HG02763 (cell line): Measurements from ENCODE around the gene HIF3A.

Experiments used
- ATAC-seq: cut with Tn5 transposase; IDR thresholded peaks from one replicate; pipeline ENCODE4 v1.9.1; 2021; ENCODE audit warnings: mild to moderate bottlenecking, moderate library complexity; ENCODE audit not compliant: unreplicated experiment

Gene HIF3A

GRCh38 chr19:46324277-46324676 lies 27.4 kb downstream of the HIF3A start:
- ATAC-seq: no peak

DNA sequence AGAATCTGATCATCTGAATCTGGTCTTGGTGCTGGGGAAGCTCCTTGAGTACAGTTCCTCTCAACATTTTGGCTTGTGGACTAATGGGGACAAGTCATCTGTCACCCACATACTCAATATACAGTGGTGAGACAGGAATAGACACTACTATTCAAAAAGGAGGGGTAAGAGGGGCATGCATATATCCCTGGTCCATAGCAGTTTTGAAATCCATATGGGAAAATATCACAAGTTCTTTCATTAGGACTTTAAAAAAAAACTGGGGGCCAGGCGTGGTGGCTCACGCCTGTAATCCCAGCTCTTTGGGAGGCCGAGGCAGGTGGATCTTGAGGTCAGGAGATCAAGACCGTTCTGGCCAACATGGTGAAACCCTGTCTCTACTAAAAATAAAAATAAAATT lies 29.8 kb downstream of the HIF3A start:
- no peak for ATAC-seq

- no peak for ATAC-seq
These were observed 31.2 kb downstream of the HIF3A start for GRCh38 chr19:46328079-46328478.

DNA sequence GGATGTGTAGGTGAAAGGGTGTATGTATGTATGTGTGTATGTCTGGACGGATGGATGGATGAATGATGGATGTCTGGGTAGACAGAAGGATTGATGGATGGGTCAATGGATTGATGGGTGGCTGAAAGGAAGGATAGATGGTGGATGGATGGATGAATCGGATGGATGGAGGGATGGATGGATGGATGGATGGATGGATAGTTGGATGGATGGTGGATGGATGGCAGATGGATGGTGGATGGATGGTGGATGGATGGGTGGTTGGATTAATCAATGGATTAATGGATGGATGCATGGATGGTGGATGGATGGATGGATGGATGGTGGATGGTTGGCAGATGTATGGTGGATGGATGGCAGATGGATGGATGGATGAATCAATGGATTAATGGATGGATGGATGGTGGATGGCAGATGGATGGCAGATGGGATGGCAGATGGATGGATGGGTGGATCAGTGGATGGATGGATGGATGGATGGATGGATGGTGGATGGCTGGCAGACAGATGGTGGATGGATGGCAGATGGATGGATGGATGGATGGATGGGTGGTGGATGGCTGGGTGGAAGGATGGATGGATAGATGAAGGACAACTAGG lies 33.6 kb downstream of the HIF3A start:
- ATAC-seq: no peak

- ATAC-seq: no peak
These were observed 40.6 kb downstream of the HIF3A start for GRCh38 chr19:46337487-46337886.

DNA sequence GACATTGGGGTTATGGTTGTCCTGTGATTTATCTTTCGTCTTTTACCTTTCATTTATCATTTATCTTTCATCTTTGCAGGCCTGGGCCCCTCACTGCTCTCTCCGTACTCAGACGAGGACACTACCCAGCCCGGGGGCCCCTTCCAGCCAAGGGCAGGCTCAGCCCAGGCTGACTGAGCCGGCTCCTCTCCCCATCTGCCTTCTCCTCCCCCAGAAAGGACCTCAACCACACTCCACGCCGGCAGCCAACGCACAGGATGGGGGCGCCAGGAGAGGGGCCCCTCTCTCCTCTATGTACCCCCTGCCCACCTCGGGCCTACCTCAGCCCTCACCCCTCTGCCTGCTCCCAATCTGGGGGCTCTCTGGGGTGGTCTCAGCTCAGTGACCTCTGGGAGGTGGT lies 42.6 kb downstream of the HIF3A start:
- ATAC-seq: no peak

DNA sequence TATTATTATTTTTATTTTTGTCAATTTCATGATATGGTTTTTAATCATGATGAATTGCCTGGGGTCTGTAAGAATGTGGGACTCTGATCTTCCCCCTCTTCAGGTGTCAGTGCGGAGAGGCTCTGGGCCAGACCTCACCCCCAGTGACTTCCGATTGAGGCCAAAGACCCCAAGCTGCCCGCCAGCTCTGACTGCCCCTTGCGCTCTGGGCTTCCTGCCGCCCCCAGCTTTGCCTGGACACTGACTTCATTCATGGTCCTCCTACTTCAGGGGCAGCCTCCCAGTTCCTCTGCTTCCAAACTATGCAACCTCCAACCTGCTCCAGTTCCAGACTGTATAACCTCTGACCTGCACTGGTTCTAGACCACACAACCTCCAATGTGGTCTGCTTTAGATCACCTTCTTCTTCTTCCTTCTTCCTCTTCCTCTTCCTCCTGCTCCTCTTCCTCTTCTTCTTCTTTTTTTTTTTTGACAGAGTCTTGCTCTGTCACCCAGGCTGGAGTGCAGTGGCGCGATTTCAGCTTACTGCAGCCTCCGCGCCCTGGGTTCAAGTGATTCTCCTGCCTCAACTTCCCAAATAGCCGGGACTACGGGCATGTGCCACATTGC lies 43.3 kb downstream of the HIF3A start:
- ATAC-seq: no peak

GRCh38 chr19:46341937-46342336 lies 45.1 kb downstream of the HIF3A start:
- no peak for ATAC-seq

- ATAC-seq: no peak
These were observed 47.5 kb downstream of the HIF3A start for GRCh38 chr19:46344363-46344762.

GRCh38 chr19:46345157-46345556 lies 48.3 kb downstream of the HIF3A start:
- ATAC-seq: no peak

DNA sequence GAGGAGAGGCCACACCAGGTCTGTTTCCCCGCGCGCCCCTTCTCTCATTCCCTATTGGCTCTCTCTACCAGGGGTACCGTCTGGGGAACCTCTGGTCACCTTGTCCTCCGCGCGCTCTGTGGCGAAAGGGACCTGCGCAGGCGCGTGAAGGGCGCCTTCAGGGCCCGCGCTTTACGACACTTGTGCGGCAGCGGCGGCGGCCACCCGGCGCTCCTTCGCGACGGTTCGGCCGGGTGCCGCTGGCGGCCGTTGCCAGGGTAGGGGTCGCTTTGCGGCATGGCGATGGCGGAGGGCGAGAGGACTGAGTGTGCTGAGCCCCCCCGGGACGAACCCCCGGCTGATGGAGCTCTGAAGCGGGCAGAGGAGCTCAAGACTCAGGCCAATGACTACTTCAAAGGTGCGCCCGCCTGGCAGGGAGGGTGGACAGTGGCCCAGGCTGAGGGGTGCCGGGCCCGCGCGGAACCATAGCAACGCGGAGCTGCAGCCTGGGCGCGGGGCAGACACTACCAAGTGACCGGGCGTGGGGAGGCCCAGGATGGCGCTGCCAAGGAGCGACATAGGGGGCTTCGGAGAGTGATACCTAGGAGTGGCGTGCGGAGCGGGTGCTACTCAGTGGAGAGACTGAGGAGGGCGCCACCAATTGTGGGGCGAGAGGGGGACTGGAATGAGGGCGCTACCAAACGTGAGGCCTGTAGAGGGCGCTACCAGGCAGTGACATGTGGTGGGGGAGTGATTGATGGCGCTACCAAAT lies 50.2 kb downstream of the HIF3A start, which contains the start of gene PPP5C:
TSS of gene PPP5C (plus strand) at position 267 of the 751 bp plus-strand sequence. CDS start at position 277, 10 bp downstream.
- ATAC-seq: peak; percentile 52

DNA sequence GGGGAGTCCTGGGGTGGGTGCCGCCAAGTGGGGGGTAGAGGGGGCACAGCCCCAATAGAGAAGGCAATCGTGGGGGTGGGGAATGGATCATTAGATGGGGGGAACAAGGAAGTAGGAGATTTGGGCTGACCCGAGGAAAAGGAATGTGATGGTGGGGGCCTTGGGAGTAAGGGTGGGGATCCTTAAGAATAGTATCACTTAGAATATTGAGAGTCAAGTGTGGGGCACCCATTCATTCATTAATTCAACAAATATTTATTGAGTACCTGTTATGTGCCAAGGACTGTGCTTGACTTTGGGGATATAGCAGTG lies 50.7 kb downstream of the HIF3A start:
- ATAC-seq: no peak

GRCh38 chr19:46347985-46348384 lies 51.1 kb downstream of the HIF3A start:
- no peak for ATAC-seq

GRCh38 chr19:46349311-46349993 lies 52.6 kb downstream of the HIF3A start:
- no peak for ATAC-seq

DNA sequence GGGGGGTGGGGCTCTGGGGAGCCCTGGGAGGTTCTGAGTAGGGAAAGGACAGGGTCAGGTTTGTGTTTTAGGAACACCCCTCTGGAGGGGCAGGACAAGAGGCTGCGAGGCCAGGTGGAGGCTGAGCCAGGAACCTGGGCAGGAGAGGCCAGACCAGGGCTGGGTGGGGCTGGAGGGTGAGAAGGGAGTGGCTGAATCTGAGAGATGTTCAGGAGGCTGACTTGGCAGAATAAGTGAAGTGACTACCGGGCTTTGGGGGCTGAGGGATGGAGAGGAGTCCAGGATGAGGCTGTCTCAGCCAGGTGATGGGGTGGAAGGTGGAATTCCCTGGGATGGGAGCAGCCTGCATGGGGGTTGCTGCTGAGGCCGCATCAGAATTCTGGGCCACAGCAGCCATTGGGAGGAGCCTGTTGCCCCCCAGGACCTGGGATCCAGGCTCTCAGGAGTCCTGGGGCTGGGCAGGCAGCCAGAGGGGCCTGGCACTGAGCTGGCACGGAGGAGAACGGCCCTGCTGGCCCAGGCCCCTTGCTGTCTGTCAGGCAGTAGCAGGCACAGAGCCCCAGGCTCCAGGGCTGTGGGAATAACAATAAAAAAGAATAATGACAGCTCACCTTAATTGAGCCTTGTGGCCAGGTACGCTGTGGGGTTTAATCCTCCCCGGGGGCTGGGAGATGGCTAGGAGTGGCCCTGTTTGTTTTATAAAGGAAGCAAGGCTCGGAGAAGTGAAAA lies 53.4 kb downstream of the HIF3A start:
- no peak for ATAC-seq

DNA sequence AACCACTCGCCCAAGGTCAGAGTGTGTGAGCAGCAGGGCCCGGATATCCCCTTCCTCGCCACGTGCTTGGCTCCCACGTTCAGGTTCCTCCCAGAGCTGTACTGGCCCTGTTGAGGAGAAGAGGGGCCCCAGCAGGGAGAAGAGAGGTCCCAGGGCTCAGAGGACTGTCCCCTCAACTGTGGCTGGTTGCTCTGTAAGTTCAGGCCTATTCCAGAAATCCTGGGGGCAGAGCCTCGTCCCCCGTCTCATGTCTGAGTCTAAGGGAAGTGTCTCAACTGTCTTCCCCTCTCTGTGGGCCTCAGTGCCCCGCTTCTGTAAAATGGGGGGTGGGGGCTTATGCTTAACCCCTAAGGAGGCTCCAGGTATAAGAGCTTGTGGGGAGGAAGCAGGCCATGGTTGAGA lies 53.9 kb downstream of the HIF3A start:
- ATAC-seq: no peak

GRCh38 chr19:46351241-46352041 lies 54.6 kb downstream of the HIF3A start:
- no peak for ATAC-seq

DNA sequence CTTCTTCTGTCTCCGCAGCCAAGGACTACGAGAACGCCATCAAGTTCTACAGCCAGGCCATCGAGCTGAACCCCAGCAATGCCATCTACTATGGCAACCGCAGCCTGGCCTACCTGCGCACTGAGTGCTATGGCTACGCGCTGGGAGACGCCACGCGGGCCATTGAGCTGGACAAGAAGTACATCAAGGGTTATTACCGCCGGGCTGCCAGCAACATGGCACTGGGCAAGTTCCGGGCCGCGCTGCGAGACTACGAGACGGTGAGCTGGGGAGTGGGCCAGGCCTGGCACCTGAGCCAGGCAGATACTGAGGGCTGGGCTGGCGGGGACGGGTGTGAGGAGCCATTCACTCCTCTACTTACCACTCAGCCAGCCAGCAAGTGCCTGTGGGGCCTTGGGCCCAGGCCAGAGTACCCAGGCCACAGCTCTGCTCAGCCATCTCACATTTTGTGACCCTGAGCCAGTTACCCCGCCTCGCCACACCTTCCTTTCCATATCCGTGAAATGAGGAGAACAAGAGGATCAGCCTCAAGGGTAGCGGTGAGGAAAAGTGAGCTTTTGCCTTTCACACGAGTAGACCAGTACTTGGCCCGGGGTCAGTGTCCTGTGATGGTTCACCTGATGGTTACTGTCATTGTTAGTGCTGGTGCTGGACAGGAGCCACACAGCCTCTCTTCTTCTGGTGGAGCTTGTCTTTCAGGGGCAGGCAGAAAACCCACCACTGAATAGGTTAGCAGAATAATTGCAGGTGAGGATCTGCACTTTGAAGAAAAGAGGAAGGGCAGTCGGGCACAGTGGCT lies 57.1 kb downstream of the HIF3A start:
- ATAC-seq: no peak
